ENCODE data around the gene C16orf95.

GRCh38 chr16:87306516-87306915 is 10.7 kb downstream of the C16orf95 start:
- no peak for TF ChIP-seq POLR2A (IDR thresholded peaks at IDR 0.05; ENCODE audit: low read length)
- TF ChIP-seq CTCF (IDR thresholded peaks at IDR 0.05), result no peak
- no peak for TF ChIP-seq MYC (IDR thresholded peaks at IDR 0.05; ENCODE audit: borderline replicate concordance, low read length)

All from A549 (cell line).